A549 (cell line): ENCODE results near the gene OR6K2. TPM values are rescaled to one million over a fixed set of nuclear protein-coding genes. Genes with fewer than 3 reads are reported as not detected.

Experiments used
- ATAC-seq, 2 experiments: fragments of 200-7000 bp in 1 of 2; fragments of >200 bp in 1 of 2; cut with Nextera tagmentation in 1 of 2; cut with Tn5 transposase in 1 of 2; 3 replicates each; pipeline versions ENCODE4 v1.8.0 to v1.9.1; 2018 to 2020; ENCODE audit warnings: mild to moderate bottlenecking in 1 of 2, moderate library complexity in 1 of 2
- CTCF ChIA-PET: fragments of 300-600 bp; sonication (Branson Sonifier 250); formaldehyde crosslinking; extraction: SDS; loops from one replicate; lab custom pipeline; 2021; ENCODE audit warnings: antibody characterized with exemption, inconsistent platforms; lab: Yijun Ruan, JAX
- POLR2A ChIA-PET: fragments of 350-600 bp; formaldehyde crosslinking; extraction: SDS; loops from one replicate; lab custom pipeline; 2021; ENCODE audit warnings: antibody characterized with exemption, inconsistent platforms; lab: Yijun Ruan, JAX
- DNase-seq, 2 experiments: peaks; one replicate each; pipeline versions ENCODE4 v3.0.0 to v3.0.0-alpha.2; 2011 to 2016; ENCODE audit warnings: low read depth in 1 of 2, low spot score in 1 of 2
- FAIRE-seq: peaks from 2 replicates; lab custom pipeline; 2011; peaks lifted over from hg19 to GRCh38; lab: Jason Lieb, UNC
- H3K27ac ChIP-seq, 2 experiments: fragments of >200 bp; sonication (Bioruptor Twin); formaldehyde crosslinking; 3 replicates each; pipeline ENCODE4 v1.5.1; 2016 to 2017
- H3K4me1 ChIP-seq: fragments of >200 bp; sonication (Bioruptor Twin); formaldehyde crosslinking; 3 replicates; pipeline ENCODE4 v1.6.1; 2016
- H3K4me2 ChIP-seq: fragments of >200 bp; sonication (Bioruptor Twin); formaldehyde crosslinking; 3 replicates; pipeline ENCODE4 v1.6.1; 2016
- H3K4me3 ChIP-seq: fragments of >200 bp; sonication (Bioruptor Twin); formaldehyde crosslinking; 3 replicates; pipeline ENCODE4 v1.5.1; 2016
- H3K9me3 ChIP-seq: fragments of >200 bp; sonication (Bioruptor Twin); formaldehyde crosslinking; 3 replicates; pipeline ENCODE4 v1.6.1; 2016
- CBX2 ChIP-seq: fragments of 200-600 bp; sonication (generic); IDR thresholded peaks from 2 replicates; pipeline ENCODE4 v1.6.1; 2016; ENCODE audit warnings: low read depth, mild to moderate bottlenecking, borderline replicate concordance
- CHD4 ChIP-seq: fragments of 200-600 bp; sonication (generic); IDR thresholded peaks from 2 replicates; pipeline ENCODE4 v1.6.1; 2016; ENCODE audit warnings: antibody characterized with exemption, mild to moderate bottlenecking, borderline replicate concordance
- FOSL2 ChIP-seq, 2 experiments: fragments of 450-650 bp in 1 of 2; fragments of >200 bp in 1 of 2; sonication (Bioruptor Twin) in 1 of 2; formaldehyde crosslinking; IDR thresholded peaks; 2 replicates each; pipeline versions ENCODE4 v1.5.0 to v1.6.1; 2016 to 2020; ENCODE audit warnings: mild to moderate bottlenecking in 1 of 2, moderate library complexity in 1 of 2
- FOXS1 ChIP-seq: fragments of 250-450 bp; sonication (Bioruptor Pico); IDR thresholded peaks from 2 replicates; pipeline ENCODE4 v1.5.0; 2020; ENCODE audit warnings: mild to moderate bottlenecking, moderate library complexity
- HDAC2 ChIP-seq: fragments of 200-600 bp; sonication (generic); IDR thresholded peaks from 2 replicates; pipeline ENCODE4 v1.6.1; 2016
- HOXA7 ChIP-seq: fragments of 250-450 bp; sonication (Bioruptor Pico); IDR thresholded peaks from 2 replicates; pipeline ENCODE4 v1.5.0; 2020; ENCODE audit warnings: mild to moderate bottlenecking, moderate library complexity
- HOXB5 ChIP-seq: fragments of 250-450 bp; sonication (Bioruptor Pico); IDR thresholded peaks from 2 replicates; pipeline ENCODE4 v1.5.0; 2020; ENCODE audit warnings: mild to moderate bottlenecking, moderate library complexity
- JUNB ChIP-seq: fragments of >200 bp; sonication (Bioruptor Twin); formaldehyde crosslinking; IDR thresholded peaks from 2 replicates; pipeline ENCODE4 v1.6.1; 2016
- POLR2AphosphoS2 ChIP-seq: conservative IDR thresholded peaks from 2 replicates; pipeline ENCODE4 v1.6.1; 2012; ENCODE audit warnings: low read length, improper control_type of control experiment, inconsistent platforms
- RARB ChIP-seq: fragments of 250-450 bp; sonication (Bioruptor Pico); IDR thresholded peaks from 2 replicates; pipeline ENCODE4 v1.8.0; 2021; ENCODE audit warnings: mild to moderate bottlenecking, moderate library complexity
- RNF2 ChIP-seq: fragments of 200-600 bp; sonication (generic); IDR thresholded peaks from 2 replicates; pipeline ENCODE4 v1.6.1; 2016; ENCODE audit warnings: low read depth, mild to moderate bottlenecking, antibody characterized with exemption, moderate library complexity, borderline replicate concordance
- TP53 ChIP-seq: fragments of 250-450 bp; sonication (Bioruptor Pico); IDR thresholded peaks from 2 replicates; pipeline ENCODE4 v1.5.0; 2021; ENCODE audit warnings: mild to moderate bottlenecking, moderate library complexity
- ZSCAN20 ChIP-seq: fragments of 250-450 bp; sonication (Bioruptor Pico); IDR thresholded peaks from 2 replicates; pipeline ENCODE4 v1.8.0; 2022; ENCODE audit warnings: mild to moderate bottlenecking, moderate library complexity
- WGBS: methylation state at CpG from one replicate; pipeline ENCODE4 v1.1.6; 2017; ENCODE audit errors: missing lambda C conversion rate; 5-methylcytosine and 5-hydroxymethylcytosine counted together
- polyA plus RNA-seq, 4 experiments: library from polyadenylated mRNA; depleted of rRNA in 3 of 4; stranded (reverse); fragments of >200 nt; fragmentation: RNase III in 1 of 4; extraction: RNeasy Plus Mini Kit Qiagen cat#74134 plus additional on column Dnase treatment in 1 of 4; gene quantifications; 2 replicates in 3 of 4; 3 replicates in 1 of 4; pipeline ENCODE4 v1.2.3, GENCODE V29; 2011 to 2017
- TF ChIP-seq, protein P1 (sequence below): fragments of 450-650 bp; IDR thresholded peaks from 2 replicates; pipeline ENCODE4 v1.6.1; 2014; ENCODE audit warnings: antibody characterized with exemption
- TF ChIP-seq, protein P2 (sequence below): fragments of >200 bp; sonication (Bioruptor Twin); formaldehyde crosslinking; IDR thresholded peaks from 3 replicates; pipeline ENCODE4 v1.6.1; 2016
- TF ChIP-seq, protein P3 (sequence below): fragments of 150-350 bp; IDR thresholded peaks from 2 replicates; pipeline ENCODE4 v1.6.1; 2014; ENCODE audit warnings: low read depth, mild to moderate bottlenecking, low read length
- TF ChIP-seq, protein P4 (sequence below): fragments of 250-450 bp; sonication (Bioruptor Pico); IDR thresholded peaks from 2 replicates; pipeline ENCODE4 v1.5.0; 2021; ENCODE audit warnings: mild to moderate bottlenecking, moderate library complexity, borderline replicate concordance
- TF ChIP-seq, protein P5 (sequence below): fragments of 200-600 bp; sonication (generic); IDR thresholded peaks from 2 replicates; pipeline ENCODE4 v1.6.1; 2016; ENCODE audit warnings: antibody characterized with exemption, mild to moderate bottlenecking, moderate library complexity

OR6K2 gene
- polyA plus RNA-seq, 2 of the 4 experiments (the other 2 are of a cell fraction) = not detected

DNA sequence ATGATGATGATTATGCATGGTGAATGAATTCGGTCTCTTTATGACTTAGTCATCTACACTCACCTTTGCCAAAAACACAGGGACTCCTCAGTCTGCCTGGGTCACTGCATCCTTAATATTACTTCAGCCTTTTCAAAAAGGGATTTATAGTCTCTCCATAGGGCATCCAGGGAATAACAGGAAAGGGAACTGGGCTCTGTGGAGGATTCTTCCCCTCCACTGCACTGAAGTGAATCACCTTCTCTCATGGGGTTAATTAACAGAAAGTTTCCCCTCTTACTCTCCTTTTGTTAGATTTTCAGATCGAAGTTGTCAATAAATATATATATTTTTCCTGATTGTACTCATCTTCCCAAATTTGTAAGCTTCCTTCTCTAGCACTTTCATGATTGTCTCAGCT is 20.2 kb upstream of the OR6K2 start, which contains the start of gene OR6K3:
TSS of gene OR6K3 (minus strand) at position 101 of the 400 bp plus-strand sequence. CDS start 2,605 bp downstream, outside the sequence.
- 27% methylated on average over 2 of the region's 2 CpGs for WGBS
- CTCF ChIA-PET = no interaction called here
- no peak within 1 kb of the TSS for H3K4me2 ChIP-seq
- ATAC-seq (no peak), FAIRE-seq (no peak), DNase-seq (no peak)
- no peak within 1 kb of the TSS for H3K27ac ChIP-seq
- TF ChIP-seq HOXA7 (CRISPR knock-in tag) = no peak
- no peak for TF ChIP-seq ZSCAN20
- TF ChIP-seq, protein P1, sequence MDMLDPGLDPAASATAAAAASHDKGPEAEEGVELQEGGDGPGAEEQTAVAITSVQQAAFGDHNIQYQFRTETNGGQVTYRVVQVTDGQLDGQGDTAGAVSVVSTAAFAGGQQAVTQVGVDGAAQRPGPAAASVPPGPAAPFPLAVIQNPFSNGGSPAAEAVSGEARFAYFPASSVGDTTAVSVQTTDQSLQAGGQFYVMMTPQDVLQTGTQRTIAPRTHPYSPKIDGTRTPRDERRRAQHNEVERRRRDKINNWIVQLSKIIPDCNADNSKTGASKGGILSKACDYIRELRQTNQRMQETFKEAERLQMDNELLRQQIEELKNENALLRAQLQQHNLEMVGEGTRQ = no peak
- TF ChIP-seq HDAC2 = no peak
- TF ChIP-seq, protein P2, sequence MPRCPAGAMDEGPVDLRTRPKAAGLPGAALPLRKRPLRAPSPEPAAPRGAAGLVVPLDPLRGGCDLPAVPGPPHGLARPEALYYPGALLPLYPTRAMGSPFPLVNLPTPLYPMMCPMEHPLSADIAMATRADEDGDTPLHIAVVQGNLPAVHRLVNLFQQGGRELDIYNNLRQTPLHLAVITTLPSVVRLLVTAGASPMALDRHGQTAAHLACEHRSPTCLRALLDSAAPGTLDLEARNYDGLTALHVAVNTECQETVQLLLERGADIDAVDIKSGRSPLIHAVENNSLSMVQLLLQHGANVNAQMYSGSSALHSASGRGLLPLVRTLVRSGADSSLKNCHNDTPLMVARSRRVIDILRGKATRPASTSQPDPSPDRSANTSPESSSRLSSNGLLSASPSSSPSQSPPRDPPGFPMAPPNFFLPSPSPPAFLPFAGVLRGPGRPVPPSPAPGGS = no peak
- no peak for TF ChIP-seq HOXB5
- TF ChIP-seq, protein P3, sequence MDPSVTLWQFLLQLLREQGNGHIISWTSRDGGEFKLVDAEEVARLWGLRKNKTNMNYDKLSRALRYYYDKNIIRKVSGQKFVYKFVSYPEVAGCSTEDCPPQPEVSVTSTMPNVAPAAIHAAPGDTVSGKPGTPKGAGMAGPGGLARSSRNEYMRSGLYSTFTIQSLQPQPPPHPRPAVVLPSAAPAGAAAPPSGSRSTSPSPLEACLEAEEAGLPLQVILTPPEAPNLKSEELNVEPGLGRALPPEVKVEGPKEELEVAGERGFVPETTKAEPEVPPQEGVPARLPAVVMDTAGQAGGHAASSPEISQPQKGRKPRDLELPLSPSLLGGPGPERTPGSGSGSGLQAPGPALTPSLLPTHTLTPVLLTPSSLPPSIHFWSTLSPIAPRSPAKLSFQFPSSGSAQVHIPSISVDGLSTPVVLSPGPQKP = no peak
- TF ChIP-seq CHD4 = no peak
- TF ChIP-seq RNF2 = no peak
- no peak for TF ChIP-seq JUNB
- no peak for TF ChIP-seq RARB
- TF ChIP-seq CBX2 = no peak
- TF ChIP-seq FOXS1 (CRISPR knock-in tag) = no peak
- TF ChIP-seq, protein P4, sequence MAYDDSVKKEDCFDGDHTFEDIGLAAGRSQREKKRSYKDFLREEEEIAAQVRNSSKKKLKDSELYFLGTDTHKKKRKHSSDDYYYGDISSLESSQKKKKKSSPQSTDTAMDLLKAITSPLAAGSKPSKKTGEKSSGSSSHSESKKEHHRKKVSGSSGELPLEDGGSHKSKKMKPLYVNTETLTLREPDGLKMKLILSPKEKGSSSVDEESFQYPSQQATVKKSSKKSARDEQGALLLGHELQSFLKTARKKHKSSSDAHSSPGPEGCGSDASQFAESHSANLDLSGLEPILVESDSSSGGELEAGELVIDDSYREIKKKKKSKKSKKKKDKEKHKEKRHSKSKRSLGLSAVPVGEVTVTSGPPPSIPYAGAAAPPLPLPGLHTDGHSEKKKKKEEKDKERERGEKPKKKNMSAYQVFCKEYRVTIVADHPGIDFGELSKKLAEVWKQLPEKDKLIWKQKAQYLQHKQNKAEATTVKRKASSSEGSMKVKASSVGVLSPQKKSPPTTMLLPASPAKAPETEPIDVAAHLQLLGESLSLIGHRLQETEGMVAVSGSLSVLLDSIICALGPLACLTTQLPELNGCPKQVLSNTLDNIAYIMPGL (CRISPR knock-in tag) = no peak
- H3K9me3 ChIP-seq = no peaks in the 10 kb centered on the region
- no peaks in the 10 kb centered on the region for H3K4me1 ChIP-seq
- POLR2A ChIA-PET = no interaction called here
- H3K4me3 ChIP-seq = no peak within 1 kb of the TSS

DNA sequence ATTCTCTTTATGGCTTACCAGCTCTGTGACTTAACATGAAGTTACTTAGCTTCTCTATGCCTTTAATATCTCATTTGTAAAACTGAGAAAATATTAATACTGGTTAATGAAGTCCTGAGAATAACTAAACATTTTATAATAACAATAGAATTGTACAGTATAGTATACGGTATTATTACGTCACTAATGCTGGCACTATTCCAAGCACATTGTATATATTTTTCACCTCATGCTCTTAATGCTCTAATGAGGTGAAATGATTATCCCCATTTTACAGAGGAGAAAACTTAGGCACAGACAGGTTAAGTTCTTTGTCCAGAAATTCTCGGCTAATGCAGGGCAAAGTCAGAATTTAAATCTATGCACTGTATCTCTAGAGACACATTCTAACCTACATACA is 19.2 kb upstream of the OR6K2 start:
- TF ChIP-seq POLR2AphosphoS2 (no peak), JUNB (no peak), TP53 (CRISPR knock-in tag) (no peak), FOSL2 (IDR thresholded peaks at IDR 0.05) (no peak), FOSL2 (CRISPR knock-in tag; IDR thresholded peaks at IDR 0.05) (no peak)
- TF ChIP-seq, protein P5, sequence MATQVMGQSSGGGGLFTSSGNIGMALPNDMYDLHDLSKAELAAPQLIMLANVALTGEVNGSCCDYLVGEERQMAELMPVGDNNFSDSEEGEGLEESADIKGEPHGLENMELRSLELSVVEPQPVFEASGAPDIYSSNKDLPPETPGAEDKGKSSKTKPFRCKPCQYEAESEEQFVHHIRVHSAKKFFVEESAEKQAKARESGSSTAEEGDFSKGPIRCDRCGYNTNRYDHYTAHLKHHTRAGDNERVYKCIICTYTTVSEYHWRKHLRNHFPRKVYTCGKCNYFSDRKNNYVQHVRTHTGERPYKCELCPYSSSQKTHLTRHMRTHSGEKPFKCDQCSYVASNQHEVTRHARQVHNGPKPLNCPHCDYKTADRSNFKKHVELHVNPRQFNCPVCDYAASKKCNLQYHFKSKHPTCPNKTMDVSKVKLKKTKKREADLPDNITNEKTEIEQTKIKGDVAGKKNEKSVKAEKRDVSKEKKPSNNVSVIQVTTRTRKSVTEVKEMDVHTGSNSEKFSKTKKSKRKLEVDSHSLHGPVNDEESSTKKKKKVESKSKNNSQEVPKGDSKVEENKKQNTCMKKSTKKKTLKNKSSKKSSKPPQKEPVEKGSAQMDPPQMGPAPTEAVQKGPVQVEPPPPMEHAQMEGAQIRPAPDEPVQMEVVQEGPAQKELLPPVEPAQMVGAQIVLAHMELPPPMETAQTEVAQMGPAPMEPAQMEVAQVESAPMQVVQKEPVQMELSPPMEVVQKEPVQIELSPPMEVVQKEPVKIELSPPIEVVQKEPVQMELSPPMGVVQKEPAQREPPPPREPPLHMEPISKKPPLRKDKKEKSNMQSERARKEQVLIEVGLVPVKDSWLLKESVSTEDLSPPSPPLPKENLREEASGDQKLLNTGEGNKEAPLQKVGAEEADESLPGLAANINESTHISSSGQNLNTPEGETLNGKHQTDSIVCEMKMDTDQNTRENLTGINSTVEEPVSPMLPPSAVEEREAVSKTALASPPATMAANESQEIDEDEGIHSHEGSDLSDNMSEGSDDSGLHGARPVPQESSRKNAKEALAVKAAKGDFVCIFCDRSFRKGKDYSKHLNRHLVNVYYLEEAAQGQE = no peak
- TF ChIP-seq, all 56 proteins: peak for 0
- FAIRE-seq (no peak), DNase-seq (no peak), ATAC-seq (no peak)
- H3K4me2 ChIP-seq = no peak overlapping the region
- CTCF ChIA-PET = interaction anchor here (0.6 kb wide), 1 partner anchor 1894 kb away, joined by 4 read pairs; no protein-coding TSS in a partner anchor
- WGBS = 3% methylated on average over 3 of the region's 3 CpGs
- no peak overlapping the region for H3K27ac ChIP-seq
- POLR2A ChIA-PET = no interaction called here
- no peak overlapping the region for H3K4me3 ChIP-seq
- no peaks in the 10 kb centered on the region for H3K9me3 ChIP-seq
- no peaks in the 10 kb centered on the region for H3K4me1 ChIP-seq
